Measurements from ENCODE around the gene VPREB1.

DNA sequence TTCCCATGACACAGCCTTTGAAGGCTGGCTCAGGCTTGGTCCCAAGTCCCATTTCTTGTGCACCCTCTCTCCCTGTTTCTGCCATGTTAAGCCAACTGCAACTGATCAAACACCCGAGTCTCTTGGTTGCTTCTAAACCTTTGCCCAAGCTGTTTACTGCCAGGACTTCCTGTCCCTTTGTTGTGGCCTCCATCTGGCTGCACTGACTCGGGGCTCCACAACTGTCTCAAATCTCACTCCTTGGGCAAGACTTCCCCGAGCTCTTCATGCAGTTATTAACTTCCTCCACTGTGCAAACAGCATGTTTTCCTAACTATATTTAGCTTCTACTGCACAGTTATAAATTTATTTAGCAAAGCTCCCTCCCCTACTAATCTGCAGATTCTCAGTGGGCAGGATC, 4.3 kb downstream of the VPREB1 start:
- TF ChIP-seq, protein P1, sequence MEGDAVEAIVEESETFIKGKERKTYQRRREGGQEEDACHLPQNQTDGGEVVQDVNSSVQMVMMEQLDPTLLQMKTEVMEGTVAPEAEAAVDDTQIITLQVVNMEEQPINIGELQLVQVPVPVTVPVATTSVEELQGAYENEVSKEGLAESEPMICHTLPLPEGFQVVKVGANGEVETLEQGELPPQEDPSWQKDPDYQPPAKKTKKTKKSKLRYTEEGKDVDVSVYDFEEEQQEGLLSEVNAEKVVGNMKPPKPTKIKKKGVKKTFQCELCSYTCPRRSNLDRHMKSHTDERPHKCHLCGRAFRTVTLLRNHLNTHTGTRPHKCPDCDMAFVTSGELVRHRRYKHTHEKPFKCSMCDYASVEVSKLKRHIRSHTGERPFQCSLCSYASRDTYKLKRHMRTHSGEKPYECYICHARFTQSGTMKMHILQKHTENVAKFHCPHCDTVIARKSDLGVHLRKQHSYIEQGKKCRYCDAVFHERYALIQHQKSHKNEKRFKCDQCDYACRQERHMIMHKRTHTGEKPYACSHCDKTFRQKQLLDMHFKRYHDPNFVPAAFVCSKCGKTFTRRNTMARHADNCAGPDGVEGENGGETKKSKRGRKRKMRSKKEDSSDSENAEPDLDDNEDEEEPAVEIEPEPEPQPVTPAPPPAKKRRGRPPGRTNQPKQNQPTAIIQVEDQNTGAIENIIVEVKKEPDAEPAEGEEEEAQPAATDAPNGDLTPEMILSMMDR (IDR thresholded peaks at IDR 0.05 in 8 of 11, conservative IDR thresholded peaks at IDR 0.05 in 3 of 11), result no peak
- TF ChIP-seq POLR2A (IDR thresholded peaks at IDR 0.05), result no peak
- TF ChIP-seq POLR2AphosphoS5 (IDR thresholded peaks at IDR 0.05), result no peak

Data from spleen (tissue), 7 donors.